Body of pancreas (tissue), 4 donors: ENCODE results near the gene ITPR2.

ENCODE experiments used
- CTCF ChIP-seq, 7 experiments: fragments of 450-650 bp in 4 of 7; fragments of 200-600 bp in 3 of 7; sonication (generic) in 3 of 7; IDR thresholded peaks; one replicate each; pipeline ENCODE4 v1.5.1; 2016 to 2019; ENCODE audit warnings: antibody characterized with exemption in 7 of 7
- POLR2A ChIP-seq, 3 donors: fragments of 450-650 bp; IDR thresholded peaks; one replicate each; pipeline ENCODE4 v1.6.1; 2016; ENCODE audit warnings: antibody characterized with exemption in 3 of 3, mild to moderate bottlenecking in 2 of 3

- no peak for TF ChIP-seq CTCF (IDR thresholded peaks at IDR 0.05)
- TF ChIP-seq POLR2A (IDR thresholded peaks at IDR 0.05): no peak
Measured at GRCh38 chr12:26773313-26774104, 59.5 kb downstream of the ITPR2 start.
